HG02870 (cell line): Measurements from ENCODE around the gene MRAS.
"Not testable (repeated sequence)": the region's sequence is repeated elsewhere in the genome, so short reads cannot be mapped to it uniquely, and the experiment has no call there.

ENCODE experiments used
- ATAC-seq: cut with Tn5 transposase; IDR thresholded peaks from one replicate; pipeline ENCODE4 v1.9.1; 2021; ENCODE audit warnings: mild to moderate bottlenecking, moderate library complexity; ENCODE audit not compliant: unreplicated experiment

MRAS gene

GRCh38 chr3:138442433-138442832 lies 94.1 kb downstream of the MRAS start:
- ATAC-seq = no peak

GRCh38 chr3:138443091-138443490 lies 94.7 kb downstream of the MRAS start:
- ATAC-seq = no peak

- ATAC-seq = no peak
Measured at GRCh38 chr3:138443521-138444503, 95.4 kb downstream of the MRAS start.

- no peak for ATAC-seq
Measured at GRCh38 chr3:138445236-138445635, 96.9 kb downstream of the MRAS start.

- ATAC-seq = no peak
Measured at GRCh38 chr3:138445654-138446053, 97.3 kb downstream of the MRAS start.

GRCh38 chr3:138448631-138449030 lies 100.3 kb downstream of the MRAS start:
- ATAC-seq = no peak

- ATAC-seq = no peak
Measured at GRCh38 chr3:138449490-138449889, 101.1 kb downstream of the MRAS start.

- ATAC-seq = no peak
Measured at GRCh38 chr3:138450181-138450580, 101.8 kb downstream of the MRAS start.

- ATAC-seq = no peak
Measured at GRCh38 chr3:138450704-138451424, 102.5 kb downstream of the MRAS start.

- ATAC-seq = no peak
Measured at GRCh38 chr3:138451595-138452162, 103.3 kb downstream of the MRAS start.

GRCh38 chr3:138452436-138452835 lies 104.1 kb downstream of the MRAS start:
- no peak for ATAC-seq

GRCh38 chr3:138453940-138454339 lies 105.6 kb downstream of the MRAS start:
- not testable (repeated sequence) for ATAC-seq
